Measurements from ENCODE around the gene GCN1.

The GCN1 gene

GRCh38 chr12:120194534-120195395 is at the start of gene GCN1:
GCN1 (minus strand) TSS chr12:120194715; CDS start chr12:120194697, 18 bp downstream.
- TF ChIP-seq MYC (IDR thresholded peaks at IDR 0.05; ENCODE audit: low read depth, low read length) (peak; percentile 100), POLR2A (IDR thresholded peaks at IDR 0.05; ENCODE audit: extremely low read depth, insufficient read length) (peak; percentile 86), CTCF (IDR thresholded peaks at IDR 0.05; ENCODE audit: low read depth, low read length) (no peak), MAX (IDR thresholded peaks at IDR 0.05; ENCODE audit: low read depth, low read length) (peak; percentile 93)
- DNase-seq (ENCODE audit: low read depth), result peak; percentile 92
- peak within 1 kb of the TSS; percentile 79 for H3K4me3 ChIP-seq (ENCODE audit: low read depth, low read length)

- no peak overlapping the region for H3K4me3 ChIP-seq (ENCODE audit: low read depth, low read length)
- TF ChIP-seq POLR2A (IDR thresholded peaks at IDR 0.05; ENCODE audit: extremely low read depth, insufficient read length) (no peak), CTCF (IDR thresholded peaks at IDR 0.05; ENCODE audit: low read depth, low read length) (no peak), MAX (IDR thresholded peaks at IDR 0.05; ENCODE audit: low read depth, low read length) (no peak), MYC (IDR thresholded peaks at IDR 0.05; ENCODE audit: low read depth, low read length) (no peak)
- DNase-seq (ENCODE audit: low read depth), result no peak
Measured at GRCh38 chr12:120242971-120243699, 48.6 kb upstream of the GCN1 start.

- no peak overlapping the region for H3K4me3 ChIP-seq (ENCODE audit: low read depth, low read length)
- no peak for TF ChIP-seq MYC (IDR thresholded peaks at IDR 0.05; ENCODE audit: low read depth, low read length)
- TF ChIP-seq POLR2A (IDR thresholded peaks at IDR 0.05; ENCODE audit: extremely low read depth, insufficient read length), result no peak
- TF ChIP-seq MAX (IDR thresholded peaks at IDR 0.05; ENCODE audit: low read depth, low read length), result no peak
- TF ChIP-seq CTCF (IDR thresholded peaks at IDR 0.05; ENCODE audit: low read depth, low read length), result no peak
- DNase-seq (ENCODE audit: low read depth), result no peak
Measured at GRCh38 chr12:120242275-120242799, 47.8 kb upstream of the GCN1 start.

- DNase-seq (ENCODE audit: low read depth), result no peak
- H3K4me3 ChIP-seq (ENCODE audit: low read depth, low read length), result no peak overlapping the region
- TF ChIP-seq CTCF (IDR thresholded peaks at IDR 0.05; ENCODE audit: low read depth, low read length) (no peak), MAX (IDR thresholded peaks at IDR 0.05; ENCODE audit: low read depth, low read length) (no peak), MYC (IDR thresholded peaks at IDR 0.05; ENCODE audit: low read depth, low read length) (no peak), POLR2A (IDR thresholded peaks at IDR 0.05; ENCODE audit: extremely low read depth, insufficient read length) (no peak)
Measured at GRCh38 chr12:120241561-120242274, 47.2 kb upstream of the GCN1 start.

- H3K4me3 ChIP-seq (ENCODE audit: low read depth, low read length), result no peak overlapping the region
- DNase-seq (ENCODE audit: low read depth), result no peak
- no peak for TF ChIP-seq MAX (IDR thresholded peaks at IDR 0.05; ENCODE audit: low read depth, low read length)
- no peak for TF ChIP-seq MYC (IDR thresholded peaks at IDR 0.05; ENCODE audit: low read depth, low read length)
- TF ChIP-seq POLR2A (IDR thresholded peaks at IDR 0.05; ENCODE audit: extremely low read depth, insufficient read length), result no peak
- TF ChIP-seq CTCF (IDR thresholded peaks at IDR 0.05; ENCODE audit: low read depth, low read length), result no peak
Measured at GRCh38 chr12:120240495-120240833, 45.9 kb upstream of the GCN1 start.

All from NB4 (cell line).